Activated naive CD4-positive, alpha-beta T cell treated with anti-CD3 and anti-CD28 coated beads, Interleukin-2, amount 50 U/mL, for 16 hours (primary cell): ENCODE results near the gene RPL39.
"Not testable (repeated sequence)": the region's sequence is repeated elsewhere in the genome, so short reads cannot be mapped to it uniquely, and the experiment has no call there.

Experiments used
- DNase-seq: peaks from one replicate; pipeline ENCODE4 v3.0.0-alpha.2; 2020

The RPL39 gene

GRCh38 chrX:119791437-119792231 lies at the start of gene RPL39:
TSS of gene RPL39 (minus strand) at chrX:119791630. CDS start at chrX:119791576, 54 bp downstream.
- DNase-seq, result peak; percentile 81

DNA sequence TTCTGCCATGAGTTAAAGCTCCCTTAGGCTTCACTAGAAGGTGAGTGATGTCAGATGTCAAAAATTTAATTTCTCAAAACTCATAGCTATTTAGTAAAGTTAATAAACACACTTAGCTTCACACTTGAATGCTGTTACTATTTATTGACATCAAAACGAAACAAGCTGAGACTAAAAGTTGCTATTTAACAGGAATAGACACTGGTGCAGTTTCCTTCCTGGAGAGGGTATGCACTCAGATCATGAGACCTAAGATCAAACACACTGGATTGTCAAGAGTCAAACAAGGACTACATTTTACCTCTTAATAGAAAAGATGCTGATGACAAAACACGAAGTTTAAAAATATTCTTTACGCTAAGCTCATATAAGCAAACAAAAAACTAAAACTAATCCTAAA lies 42.5 kb upstream of the RPL39 start:
- DNase-seq, result no peak

DNA sequence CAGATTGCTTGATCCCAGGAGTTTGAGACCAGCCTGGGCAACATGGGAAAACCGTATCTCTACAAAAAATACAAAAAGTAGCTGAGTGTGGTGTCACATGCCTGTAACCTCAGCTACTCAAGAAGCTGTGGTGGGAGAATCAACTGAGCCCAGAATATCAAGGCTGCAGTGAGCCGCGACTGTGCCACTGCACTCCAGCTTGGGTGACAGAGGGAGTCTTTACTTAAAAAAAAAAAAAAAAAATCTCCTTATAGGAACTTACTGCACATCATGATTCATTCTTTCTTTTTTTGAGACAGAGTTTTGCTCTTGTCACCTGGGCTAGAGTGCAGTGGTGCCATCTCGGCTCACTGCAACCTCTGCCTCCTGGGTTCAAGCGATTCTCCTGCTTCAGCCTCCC lies 37.0 kb upstream of the RPL39 start:
- no peak for DNase-seq

DNA sequence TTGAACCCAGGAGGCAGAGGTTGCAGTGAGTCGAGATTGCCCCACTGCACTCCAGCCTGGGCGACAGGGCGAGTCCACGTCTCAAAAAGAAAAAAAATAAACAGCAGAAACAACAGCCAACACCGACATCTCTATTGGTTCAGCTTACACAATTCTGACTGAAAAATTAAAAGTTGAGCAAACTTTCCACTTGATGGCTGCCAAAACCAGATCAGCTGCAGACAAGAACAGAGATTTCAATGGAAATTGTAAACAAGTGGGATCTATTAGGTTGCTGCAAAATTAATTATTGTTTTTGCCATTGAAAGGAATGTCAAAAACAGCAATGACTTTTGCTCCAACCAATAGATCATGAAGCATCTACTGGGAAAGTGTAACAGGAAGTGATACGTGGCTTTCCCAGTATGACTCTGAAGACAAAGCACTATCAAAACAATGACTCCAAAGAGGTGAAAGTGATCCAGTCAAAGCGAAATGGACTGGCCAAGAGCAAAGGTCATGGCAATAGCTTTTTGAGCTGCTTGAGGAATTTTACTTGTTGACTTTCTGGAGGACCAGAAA lies 35.0 kb upstream of the RPL39 start:
- DNase-seq, result no peak

DNA sequence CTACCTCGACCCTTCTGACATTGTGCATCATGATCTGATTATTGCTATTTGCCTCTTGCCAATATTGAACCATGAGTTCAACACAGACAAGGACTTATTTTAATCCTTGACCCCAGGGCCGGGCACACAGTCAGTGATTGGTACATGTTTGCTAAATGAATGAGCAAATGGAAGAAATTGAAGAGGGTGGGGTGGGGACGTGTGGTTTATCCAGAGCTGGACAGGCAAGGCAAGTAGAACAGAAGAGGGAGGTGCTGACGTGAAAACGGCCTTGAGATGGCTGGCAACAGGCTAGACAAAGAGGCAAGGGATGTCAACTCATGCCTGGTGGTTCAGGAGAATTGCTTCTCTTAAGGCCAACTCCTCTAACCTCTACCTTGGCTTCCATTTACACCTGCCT lies 32.8 kb upstream of the RPL39 start:
- DNase-seq, result not testable (repeated sequence)

DNA sequence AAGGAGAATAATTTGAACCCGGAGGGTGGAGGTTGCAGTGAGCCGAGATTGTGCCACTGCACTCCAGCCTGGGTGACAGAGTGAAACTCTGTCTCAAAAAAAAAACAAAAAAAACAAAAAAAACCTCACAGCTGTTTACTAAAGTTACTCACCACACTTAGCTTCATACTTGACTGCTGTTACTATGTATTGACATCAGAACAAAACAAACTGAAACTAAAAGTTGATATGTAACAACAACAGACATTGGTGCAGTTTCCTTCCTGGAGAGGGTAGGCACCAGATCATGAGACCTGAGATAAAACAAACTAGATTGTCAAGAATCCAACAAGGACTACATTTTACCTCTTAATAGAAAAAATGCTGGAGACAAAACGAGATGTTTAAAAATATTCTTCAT lies 30.3 kb upstream of the RPL39 start:
- DNase-seq, result not testable (repeated sequence)

DNA sequence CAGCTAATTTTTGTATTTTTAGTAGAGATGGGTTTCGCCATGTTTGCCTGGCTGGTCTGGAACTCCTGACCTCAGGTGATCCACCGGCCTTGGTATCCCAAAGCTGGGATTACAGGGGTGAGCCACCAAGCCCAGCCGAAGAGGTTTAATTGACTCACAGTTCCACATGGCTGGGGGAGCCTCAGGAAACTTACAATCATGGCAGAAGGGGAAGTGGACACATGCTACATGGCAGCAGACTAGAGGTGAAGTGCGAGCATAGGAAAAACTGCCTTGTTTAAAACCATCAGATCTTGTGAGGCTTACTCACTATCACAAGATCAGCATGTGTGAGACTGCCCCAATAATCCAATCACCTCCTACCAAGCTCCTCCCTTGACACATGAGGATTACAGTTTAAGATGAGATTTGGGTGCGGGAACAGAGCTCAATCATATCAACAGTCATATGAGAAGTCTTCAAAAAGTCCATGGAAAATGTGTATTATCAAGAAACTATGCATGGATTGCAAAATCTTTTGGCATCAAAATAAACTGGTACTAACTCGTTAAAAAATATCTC lies 25.8 kb upstream of the RPL39 start:
- DNase-seq, result no peak

DNA sequence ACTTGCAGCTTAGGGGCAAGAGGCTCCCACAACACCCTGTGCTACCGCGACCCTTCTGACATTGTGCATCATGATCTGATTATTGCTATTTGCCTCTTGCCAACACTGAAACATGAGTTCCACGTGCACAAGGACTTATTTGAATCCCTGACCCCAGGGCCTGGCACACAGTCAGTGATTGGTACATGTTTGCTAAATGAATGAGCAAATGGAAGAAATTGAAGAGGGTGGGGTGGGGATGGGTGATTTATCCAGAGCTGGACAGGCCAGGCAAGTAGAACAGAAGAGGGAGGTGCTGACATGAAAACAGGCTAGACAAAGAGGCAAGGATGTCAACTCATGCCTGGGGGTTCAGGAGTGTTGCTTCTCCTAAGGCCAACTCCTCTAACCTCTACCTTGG lies 24.9 kb upstream of the RPL39 start:
- no peak for DNase-seq

- no peak for DNase-seq
Measured at GRCh38 chrX:119809185-119809666, 17.8 kb upstream of the RPL39 start.

DNA sequence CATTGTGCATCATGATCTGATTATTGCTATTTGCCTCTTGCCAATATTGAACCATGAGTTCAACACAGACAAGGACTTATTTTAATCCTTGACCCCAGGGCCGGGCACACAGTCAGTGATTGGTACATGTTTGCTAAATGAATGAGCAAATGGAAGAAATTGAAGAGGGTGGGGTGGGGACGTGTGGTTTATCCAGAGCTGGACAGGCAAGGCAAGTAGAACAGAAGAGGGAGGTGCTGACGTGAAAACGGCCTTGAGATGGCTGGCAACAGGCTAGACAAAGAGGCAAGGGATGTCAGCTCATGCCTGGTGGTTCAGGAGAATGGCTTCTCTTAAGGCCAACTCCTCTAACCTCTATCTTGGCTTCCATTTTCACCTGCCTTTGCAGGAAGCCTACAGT lies 17.0 kb upstream of the RPL39 start:
- DNase-seq, result not testable (repeated sequence)

- DNase-seq, result no peak
Measured at GRCh38 chrX:119802546-119802945, 11.1 kb upstream of the RPL39 start.

- no peak for DNase-seq
Measured at GRCh38 chrX:119801253-119802221, 10.1 kb upstream of the RPL39 start.

DNA sequence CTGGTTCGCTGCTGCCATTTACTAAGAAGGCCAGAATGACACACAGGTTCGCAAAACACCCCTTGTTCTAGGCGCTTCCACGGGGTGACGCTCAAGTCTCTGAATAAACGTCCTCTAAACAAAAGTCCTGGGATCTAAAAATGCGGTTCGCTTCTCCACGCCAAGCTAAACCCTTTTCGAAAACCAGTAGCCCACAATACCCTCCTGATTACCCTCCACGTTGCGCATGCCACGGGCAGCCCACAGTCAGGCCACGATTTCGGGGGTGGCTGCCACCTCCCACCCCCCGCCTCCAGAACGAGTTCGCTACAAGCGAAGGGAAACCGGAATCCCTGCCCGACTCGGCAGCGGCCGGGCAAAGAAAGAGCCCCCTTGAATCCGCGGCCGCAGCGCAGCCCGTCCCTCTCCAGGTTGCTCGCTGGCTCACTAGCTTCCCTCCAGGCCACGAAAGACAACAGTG lies 423 bp downstream of the RPL39 start:
- DNase-seq, result peak; percentile 54

- peak; percentile 49 for DNase-seq
Measured at GRCh38 chrX:119784747-119785446, 6.5 kb downstream of the RPL39 start.

DNA sequence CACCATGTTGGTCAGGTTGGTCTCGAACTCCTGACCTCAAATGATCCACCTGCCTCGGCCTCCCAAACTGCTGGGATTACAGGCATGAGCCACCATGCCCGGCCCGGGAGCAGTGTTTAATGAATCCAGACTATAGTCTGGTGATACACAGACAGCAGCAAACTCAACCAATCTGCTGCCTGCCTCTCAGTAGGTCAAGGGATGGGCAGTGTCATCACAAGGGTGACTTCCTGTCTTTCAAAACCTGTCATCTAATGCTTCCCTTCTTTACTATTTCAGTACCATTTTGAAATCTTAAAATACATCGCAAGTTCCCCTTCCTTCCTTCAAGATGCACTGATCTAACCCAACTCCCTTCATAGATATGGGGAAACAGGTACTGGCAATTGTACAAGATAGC lies 8.4 kb downstream of the RPL39 start:
- no peak for DNase-seq

GRCh38 chrX:119778829-119779228 lies 12.6 kb downstream of the RPL39 start:
- no peak for DNase-seq

DNA sequence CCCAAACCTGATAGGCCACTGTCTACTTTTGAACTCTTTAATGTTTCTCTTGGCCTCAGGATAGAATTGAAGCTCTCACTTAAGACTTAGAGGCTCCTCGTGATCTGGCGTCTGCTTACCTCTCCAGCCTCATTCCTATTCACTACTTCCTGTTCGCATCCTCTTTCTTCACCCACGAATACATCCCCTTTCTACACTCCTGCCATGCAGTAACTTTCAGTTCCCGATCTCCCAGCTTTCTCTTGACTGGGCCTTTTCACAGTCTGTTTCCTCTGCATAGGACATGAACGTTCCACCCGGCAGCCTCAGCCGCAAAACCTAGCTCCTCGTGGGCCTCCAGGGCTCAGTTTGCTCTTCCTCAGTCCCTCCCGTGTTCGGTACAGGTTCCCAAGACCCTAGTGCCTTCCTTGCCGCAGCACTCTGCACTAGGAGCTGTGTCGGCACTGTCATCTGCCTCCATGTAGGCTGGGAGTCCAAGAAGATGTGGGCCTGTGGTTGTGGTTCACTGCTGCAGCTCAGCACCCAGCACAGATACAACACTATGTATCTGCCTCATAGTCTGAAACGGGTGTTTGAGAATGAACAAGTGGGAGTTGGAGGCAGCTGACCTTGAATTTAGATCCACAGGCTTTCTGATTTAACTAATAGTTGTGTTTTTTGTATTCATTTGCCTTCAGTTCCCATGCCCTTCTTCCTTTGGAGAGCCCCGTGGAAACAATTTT lies 15.8 kb downstream of the RPL39 start:
- no peak for DNase-seq

GRCh38 chrX:119769388-119769787 lies 22.0 kb downstream of the RPL39 start:
- DNase-seq, result not testable (repeated sequence)

- DNase-seq, result not testable (repeated sequence)
Measured at GRCh38 chrX:119768436-119768835, 23.0 kb downstream of the RPL39 start.

DNA sequence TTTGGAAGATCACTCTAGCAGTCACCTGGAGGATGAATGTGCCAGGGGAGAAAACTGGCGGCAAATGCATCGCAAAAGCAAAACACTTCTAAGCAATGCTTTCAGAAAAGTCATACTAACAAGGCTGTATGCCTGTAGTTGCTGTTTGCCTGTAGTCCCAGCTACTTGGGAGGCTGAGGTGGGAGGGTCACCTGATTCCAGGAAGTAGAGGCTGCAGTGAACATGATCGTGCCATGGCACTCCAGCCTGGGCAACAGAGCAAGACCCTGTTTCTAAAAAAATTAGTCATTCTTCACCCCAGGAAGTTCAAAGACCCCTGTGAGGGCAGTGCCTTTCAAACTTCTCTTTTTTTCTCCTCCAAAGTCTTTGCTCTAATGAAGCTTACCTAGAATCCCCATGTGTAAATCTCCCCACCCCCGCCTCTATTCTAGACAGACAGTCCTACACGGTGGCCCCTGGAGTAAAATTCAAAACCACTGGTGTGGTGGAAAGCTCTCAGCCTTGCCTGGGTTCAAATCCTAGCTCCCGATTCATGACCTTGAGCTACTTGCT lies 27.5 kb downstream of the RPL39 start:
- DNase-seq, result no peak

DNA sequence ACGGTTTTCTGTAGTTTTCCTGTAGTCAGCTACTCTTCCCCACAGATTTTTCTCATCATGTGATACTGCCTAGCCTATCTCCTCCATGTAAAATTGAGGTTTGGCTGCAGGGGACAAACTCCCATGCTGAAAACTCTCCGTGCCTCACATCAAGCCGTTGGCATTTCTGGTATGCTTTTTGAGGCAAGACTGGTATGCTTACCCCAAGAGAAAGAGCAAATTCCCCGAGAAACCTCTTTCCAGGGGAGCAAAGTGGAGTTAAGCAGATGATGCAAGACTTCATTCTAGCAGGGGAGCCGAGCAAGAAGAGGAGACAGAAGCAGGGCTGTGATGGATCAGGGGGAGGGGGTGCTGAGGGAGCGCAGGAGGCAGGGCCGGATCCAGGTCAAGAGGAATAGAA lies 28.2 kb downstream of the RPL39 start:
- DNase-seq, result no peak
